Measurements from ENCODE around the gene TEKTIP1. TPM values are rescaled to one million over a fixed set of nuclear protein-coding genes. Genes with fewer than 3 reads are reported as not detected.

Gene TEKTIP1
- total and polyA plus RNA-seq, 9 of the 15 experiments (the other 6 are each of a cell fraction or from before 2014, with no cell fraction given): 0.66 TPM; not detected in 8

DNA sequence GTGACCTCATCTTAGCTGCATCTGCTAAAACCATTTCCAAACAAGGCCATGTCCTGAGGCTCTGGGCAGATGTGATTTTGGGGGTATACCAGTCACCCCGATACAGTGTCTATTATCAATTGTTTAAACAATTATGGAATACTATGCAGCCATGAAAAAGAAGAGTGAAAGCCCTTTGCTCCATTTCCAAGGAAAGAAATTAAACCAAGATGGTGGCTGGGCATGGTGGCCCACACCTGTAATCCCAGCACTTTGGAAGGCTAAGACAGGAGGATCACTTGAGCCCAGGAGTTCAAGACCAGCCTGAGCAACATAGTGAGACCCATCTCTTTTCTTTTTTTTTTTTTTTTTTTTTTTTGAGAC, 763 bp downstream of the TEKTIP1 start:
- WGBS (ENCODE audit: insufficient coverage, low coverage, missing lambda C conversion rate): 58% methylated on average over 1 of the region's 1 CpG
- FAIRE-seq (no peak), DNase-seq (ENCODE audit: extremely low read depth in 1 of 4, low spot score in 3 of 4) (no peak), ATAC-seq (no peak)
- no peaks in the 10 kb centered on the region for H3K79me2 ChIP-seq (ENCODE audit: control insufficient read depth, insufficient read depth, low read length)
- no peak overlapping the region for H3K27ac ChIP-seq (ENCODE audit: extremely low read depth, low read depth, low read length)
- no peak overlapping the region for H2AFZ ChIP-seq (ENCODE audit: low read depth, low read length)
- ChIA-PET POLR2A (interaction anchor here (1.3 to 1.4 kb wide), 2 partner anchors 10 to 18 kb away, joined by 3 to 6 read pairs; partner anchors contain the start of gene MFSD12), CTCF (ENCODE audit: low intra/inter-chr PET ratio) (no interaction called here)
- H3K9me1 ChIP-seq (ENCODE audit: control insufficient read depth, insufficient read depth, low read length): no peaks in the 10 kb centered on the region
- H3K4me2 ChIP-seq (ENCODE audit: insufficient read depth, low read length): no peak overlapping the region
- in situ Hi-C loops (cut with MboI) (no loop called here), intact Hi-C loops (cut with micrococcal nuclease) (loop anchor here (10.0 kb wide), 1 partner anchor 65 kb away; the partner anchor contains the start of gene TBXA2R)
- H3K9me3 ChIP-seq (replicated peaks; ENCODE audit: control insufficient read depth, insufficient read depth, low read depth, low read length): no peaks in the 10 kb centered on the region
- H4K20me1 ChIP-seq (replicated peaks; ENCODE audit: control insufficient read depth, insufficient read depth, low read length): 0 out of 2 replicates have a peak, but pooled peaks cover 5% of the 10 kb centered on the region
- H3K4me1 ChIP-seq (replicated peaks in 1 of 2; ENCODE audit: control insufficient read depth in 2 of 2, insufficient read depth in 2 of 2, low read length in 2 of 2): peaks cover 7 to 58% of the 10 kb centered on the region in 2 experiments; a peak in 3 of 5 replicates
- no peaks in the 10 kb centered on the region for H3K27me3 ChIP-seq (ENCODE audit: control insufficient read depth in 2 of 2, insufficient read depth in 2 of 2, low read length in 2 of 2)
- no peak overlapping the region for H3K4me3 ChIP-seq
- BruUV-seq (replicated peaks): no TSS peak
- H3K36me3 ChIP-seq (ENCODE audit: control insufficient read depth, insufficient read depth, low read length): peaks cover 35% of the 10 kb centered on the region; the same call in 2 of the 3 replicates
- H3K9ac ChIP-seq (ENCODE audit: insufficient read depth in 1 of 2, low read depth in 2 of 2, low read length in 2 of 2): no peak overlapping the region
- TF ChIP-seq HDAC2 (IDR thresholded peaks at IDR 0.05): peak; percentile 72; the same call in 1 of the 2 replicates
- peak; percentile 100 for TF ChIP-seq ZNF146 (CRISPR knock-in tag; IDR thresholded peaks at IDR 0.05; ENCODE audit: unreplicated experiment)
- TF ChIP-seq ADNP (tag; IDR thresholded peaks at IDR 0.05): peak; percentile 78
- TF ChIP-seq KDM1A (IDR thresholded peaks at IDR 0.05): peak; percentile 67 to 76; a peak in 3 of 4 replicates
- TF ChIP-seq POLR2A (conservative IDR thresholded peaks at IDR 0.05): peak; percentile 26; the same call in 1 of the 2 replicates
- no peak for TF ChIP-seq FIP1L1 (IDR thresholded peaks at IDR 0.05; ENCODE audit: low read depth, low read length, poor library complexity, severe bottlenecking)
- peak; percentile 87 for TF ChIP-seq BCOR (IDR thresholded peaks at IDR 0.05)
- no peak for TF ChIP-seq FOSL1 (tag; conservative IDR thresholded peaks at IDR 0.05)
- no peak for TF ChIP-seq ZNF699 (CRISPR knock-in tag; IDR thresholded peaks at IDR 0.05; ENCODE audit: insufficient replicate concordance)
- no peak for TF ChIP-seq SREBF1 (IDR thresholded peaks at IDR 0.05; ENCODE audit: borderline replicate concordance, low read depth, low read length)
- TF ChIP-seq RBM25 (IDR thresholded peaks at IDR 0.05; ENCODE audit: low read depth, low read length, severe bottlenecking): peak; percentile 89
- TF ChIP-seq ZNF121 (CRISPR knock-in tag; conservative IDR thresholded peaks at IDR 0.05): peak; percentile 80
- TF ChIP-seq, protein P1, sequence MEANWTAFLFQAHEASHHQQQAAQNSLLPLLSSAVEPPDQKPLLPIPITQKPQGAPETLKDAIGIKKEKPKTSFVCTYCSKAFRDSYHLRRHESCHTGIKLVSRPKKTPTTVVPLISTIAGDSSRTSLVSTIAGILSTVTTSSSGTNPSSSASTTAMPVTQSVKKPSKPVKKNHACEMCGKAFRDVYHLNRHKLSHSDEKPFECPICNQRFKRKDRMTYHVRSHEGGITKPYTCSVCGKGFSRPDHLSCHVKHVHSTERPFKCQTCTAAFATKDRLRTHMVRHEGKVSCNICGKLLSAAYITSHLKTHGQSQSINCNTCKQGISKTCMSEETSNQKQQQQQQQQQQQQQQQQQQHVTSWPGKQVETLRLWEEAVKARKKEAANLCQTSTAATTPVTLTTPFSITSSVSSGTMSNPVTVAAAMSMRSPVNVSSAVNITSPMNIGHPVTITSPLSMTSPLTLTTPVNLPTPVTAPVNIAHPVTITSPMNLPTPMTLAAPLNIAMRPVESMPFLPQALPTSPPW (CRISPR knock-in tag; IDR thresholded peaks at IDR 0.05): no peak
- no peak for TF ChIP-seq CREBBP (IDR thresholded peaks at IDR 0.05; ENCODE audit: low read depth, low read length)
- TF ChIP-seq, protein P2, sequence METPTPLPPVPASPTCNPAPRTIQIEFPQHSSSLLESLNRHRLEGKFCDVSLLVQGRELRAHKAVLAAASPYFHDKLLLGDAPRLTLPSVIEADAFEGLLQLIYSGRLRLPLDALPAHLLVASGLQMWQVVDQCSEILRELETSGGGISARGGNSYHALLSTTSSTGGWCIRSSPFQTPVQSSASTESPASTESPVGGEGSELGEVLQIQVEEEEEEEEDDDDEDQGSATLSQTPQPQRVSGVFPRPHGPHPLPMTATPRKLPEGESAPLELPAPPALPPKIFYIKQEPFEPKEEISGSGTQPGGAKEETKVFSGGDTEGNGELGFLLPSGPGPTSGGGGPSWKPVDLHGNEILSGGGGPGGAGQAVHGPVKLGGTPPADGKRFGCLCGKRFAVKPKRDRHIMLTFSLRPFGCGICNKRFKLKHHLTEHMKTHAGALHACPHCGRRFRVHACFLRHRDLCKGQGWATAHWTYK (CRISPR knock-in tag; IDR thresholded peaks at IDR 0.05): no peak
- TF ChIP-seq SMAD3 (CRISPR knock-in tag; conservative IDR thresholded peaks at IDR 0.05): no peak
- no peak for TF ChIP-seq GABPB2 (CRISPR knock-in tag; conservative IDR thresholded peaks at IDR 0.05)
- TF ChIP-seq OTX1 (CRISPR knock-in tag; IDR thresholded peaks at IDR 0.05): no peak
- TF ChIP-seq SMARCA5 (IDR thresholded peaks at IDR 0.05): peak; percentile 64
- TF ChIP-seq FOXM1 (IDR thresholded peaks at IDR 0.05; ENCODE audit: low read depth): no peak
- TF ChIP-seq FOXM1 (CRISPR knock-in tag; IDR thresholded peaks at IDR 0.05; ENCODE audit: low read depth): no peak
- 0 out of 4 replicates have a peak, but pooled peaks of 1 of the 2 experiments have one; percentile 63 for TF ChIP-seq HDAC1 (IDR thresholded peaks at IDR 0.05)

All from K562 (cell line).